Inflammatory macrophage (primary cell): ENCODE measurements around the gene REXO4.
"Not testable (repeated sequence)": the region's sequence is repeated elsewhere in the genome, so short reads cannot be mapped to it uniquely, and the experiment has no call there.

Source experiments
- DNase-seq, 2 donors: peaks; one replicate each; pipeline ENCODE4 v3.0.0-alpha.2; 2020 to 2022
- total RNA-seq, 18 experiments: gene quantifications; one replicate each; lab custom pipeline; 2026; ENCODE audit warnings: mixed read lengths in 6 of 18, inconsistent platforms in 2 of 18; lab: John Stamatoyannopoulos, UW

REXO4 gene, protein sequence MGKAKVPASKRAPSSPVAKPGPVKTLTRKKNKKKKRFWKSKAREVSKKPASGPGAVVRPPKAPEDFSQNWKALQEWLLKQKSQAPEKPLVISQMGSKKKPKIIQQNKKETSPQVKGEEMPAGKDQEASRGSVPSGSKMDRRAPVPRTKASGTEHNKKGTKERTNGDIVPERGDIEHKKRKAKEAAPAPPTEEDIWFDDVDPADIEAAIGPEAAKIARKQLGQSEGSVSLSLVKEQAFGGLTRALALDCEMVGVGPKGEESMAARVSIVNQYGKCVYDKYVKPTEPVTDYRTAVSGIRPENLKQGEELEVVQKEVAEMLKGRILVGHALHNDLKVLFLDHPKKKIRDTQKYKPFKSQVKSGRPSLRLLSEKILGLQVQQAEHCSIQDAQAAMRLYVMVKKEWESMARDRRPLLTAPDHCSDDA
- 5.7 to 33.5 (median 16.3) reads per million in 18 experiments for total RNA-seq

DNA sequence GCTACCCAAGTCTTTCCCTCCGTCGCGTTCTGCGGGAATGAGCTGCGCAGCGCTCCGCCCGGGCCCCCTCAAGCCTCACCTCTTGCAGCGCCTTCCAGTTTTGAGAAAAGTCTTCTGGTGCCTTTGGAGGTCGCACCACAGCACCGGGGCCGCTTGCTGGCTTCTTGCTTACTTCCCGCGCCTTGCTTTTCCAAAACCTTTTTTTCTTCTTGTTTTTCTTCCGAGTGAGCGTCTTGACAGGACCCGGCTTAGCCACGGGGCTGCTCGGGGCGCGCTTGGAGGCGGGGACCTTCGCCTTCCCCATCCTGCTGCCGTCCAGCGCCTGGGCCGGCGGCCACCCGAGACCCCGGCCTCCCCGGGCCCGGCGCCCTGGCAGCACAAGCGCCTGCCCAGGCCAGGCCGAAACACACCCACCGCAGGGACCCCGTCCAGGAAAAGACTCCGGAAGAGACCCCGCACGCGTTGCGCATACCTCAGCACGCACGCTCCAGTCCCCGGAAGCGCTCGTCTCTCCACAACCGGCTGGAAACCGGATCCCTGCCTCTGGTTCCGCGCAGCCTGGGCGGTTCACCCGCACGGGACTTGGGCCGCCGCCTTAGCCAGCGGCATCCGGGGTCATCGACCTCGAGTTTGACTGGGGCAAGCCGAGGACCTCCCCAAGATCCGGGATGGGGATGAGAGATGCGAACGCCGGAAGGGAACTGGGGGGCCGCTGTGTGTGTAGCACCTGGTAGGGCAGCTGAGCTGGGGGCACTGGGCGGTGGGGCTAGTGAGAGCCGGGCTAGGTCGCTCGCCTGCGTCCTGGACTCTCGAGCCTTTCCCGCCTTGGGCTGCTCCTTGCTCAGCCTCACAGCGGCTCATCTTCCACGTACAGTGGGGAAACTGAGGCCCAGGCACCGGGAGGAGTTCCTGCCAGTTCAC lies at the start of gene REXO4:
TSS of gene REXO4 (minus strand) at position 470 of the 921 bp plus-strand sequence. CDS start at position 304, 166 bp downstream.
- peak; percentile 84 to 87 for DNase-seq

DNA sequence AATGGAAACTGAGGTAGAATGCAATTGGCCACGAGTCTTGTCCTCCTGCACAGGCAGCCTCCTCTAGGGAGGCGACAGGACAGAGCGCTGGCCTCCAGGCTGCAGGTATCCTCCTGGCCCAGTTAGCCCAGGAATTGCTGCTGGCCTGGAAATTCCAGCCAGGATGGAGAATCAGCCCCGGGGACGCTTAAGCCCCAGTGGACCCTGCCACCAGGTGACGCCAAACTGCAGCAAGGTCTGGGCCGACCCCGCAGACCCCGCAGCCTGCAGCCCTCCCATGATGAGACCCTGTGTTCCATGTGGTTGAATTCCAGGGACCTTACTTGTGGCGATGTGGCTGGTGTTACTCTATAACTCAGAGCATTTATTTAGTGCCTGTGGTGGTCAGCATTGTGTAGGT lies 49.3 kb upstream of the REXO4 start:
- no peak for DNase-seq

DNA sequence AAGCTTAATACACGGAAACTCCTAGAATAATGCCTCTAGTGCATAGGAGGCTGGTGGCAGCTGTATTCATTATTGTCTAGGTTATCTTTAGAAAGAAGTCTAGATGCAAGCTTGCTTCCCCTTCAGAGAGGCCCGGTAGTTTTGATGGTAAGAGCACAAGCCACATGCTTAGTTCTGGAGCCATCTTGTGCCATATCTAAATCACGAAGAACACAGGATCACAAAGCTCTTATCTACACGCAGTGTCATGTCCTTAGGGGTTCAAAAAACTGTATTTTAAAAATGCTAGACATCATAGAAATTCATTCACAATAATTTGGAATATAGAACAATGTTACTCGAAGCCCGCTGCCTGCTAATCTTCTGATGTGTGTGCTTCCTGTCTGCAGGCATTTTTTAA lies 48.2 kb upstream of the REXO4 start:
- no peak for DNase-seq

DNA sequence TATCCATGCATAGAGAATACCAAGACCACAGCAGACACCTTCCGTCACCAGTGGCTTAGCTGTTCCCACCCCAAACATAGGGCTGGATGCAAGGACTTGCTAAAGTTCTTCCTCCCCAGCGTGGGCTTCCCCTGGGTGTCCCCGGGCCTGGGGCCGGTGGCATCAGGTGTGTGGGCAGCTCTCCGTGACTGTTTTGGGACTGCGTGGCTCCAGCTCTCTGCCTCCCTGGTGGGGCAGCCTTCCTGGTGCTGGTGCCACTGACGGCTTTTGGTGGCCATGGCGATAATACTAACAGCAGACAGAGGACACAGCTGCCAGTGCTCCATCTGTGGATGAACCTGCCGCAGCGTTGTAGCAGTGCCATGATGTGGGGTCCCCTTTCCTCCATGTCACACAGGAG lies 46.8 kb upstream of the REXO4 start:
- no peak for DNase-seq

DNA sequence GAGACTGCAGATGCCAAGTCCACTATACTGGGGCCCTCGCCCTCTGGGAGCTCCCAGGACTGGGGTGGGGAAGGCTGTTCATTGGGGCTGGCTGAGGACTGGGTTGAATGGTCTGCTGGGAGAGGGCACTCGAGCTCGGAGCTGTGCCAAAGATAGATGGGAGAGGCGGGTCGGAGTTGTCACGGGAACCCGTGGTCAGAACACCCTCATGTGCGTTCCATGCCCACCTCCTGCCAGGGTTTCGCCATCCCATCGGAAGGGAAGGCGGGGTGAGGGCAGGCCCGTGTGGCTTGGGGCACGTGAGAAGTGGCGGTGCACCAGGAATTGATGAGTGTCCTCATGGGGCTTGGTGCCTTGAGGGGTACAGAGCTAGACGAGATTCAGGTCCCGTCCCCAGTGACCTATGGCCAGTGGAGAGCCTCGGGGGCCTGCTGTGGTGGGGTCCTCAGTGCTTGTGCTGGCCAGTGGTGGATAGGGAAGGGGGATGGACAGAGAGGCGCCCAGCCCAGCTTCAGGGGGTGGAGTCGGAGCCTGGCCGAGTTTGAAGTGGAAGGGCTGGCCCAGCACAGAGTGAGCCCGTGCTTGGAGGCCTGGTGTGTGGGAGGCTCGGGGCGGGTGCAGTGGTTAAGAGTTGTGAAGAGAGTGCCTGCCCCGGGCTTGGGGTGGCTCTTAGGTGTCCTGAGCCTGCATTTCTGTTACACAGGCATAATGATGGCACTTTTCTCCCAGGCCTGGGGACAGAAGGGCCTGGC lies 46.2 kb upstream of the REXO4 start:
- no peak for DNase-seq

DNA sequence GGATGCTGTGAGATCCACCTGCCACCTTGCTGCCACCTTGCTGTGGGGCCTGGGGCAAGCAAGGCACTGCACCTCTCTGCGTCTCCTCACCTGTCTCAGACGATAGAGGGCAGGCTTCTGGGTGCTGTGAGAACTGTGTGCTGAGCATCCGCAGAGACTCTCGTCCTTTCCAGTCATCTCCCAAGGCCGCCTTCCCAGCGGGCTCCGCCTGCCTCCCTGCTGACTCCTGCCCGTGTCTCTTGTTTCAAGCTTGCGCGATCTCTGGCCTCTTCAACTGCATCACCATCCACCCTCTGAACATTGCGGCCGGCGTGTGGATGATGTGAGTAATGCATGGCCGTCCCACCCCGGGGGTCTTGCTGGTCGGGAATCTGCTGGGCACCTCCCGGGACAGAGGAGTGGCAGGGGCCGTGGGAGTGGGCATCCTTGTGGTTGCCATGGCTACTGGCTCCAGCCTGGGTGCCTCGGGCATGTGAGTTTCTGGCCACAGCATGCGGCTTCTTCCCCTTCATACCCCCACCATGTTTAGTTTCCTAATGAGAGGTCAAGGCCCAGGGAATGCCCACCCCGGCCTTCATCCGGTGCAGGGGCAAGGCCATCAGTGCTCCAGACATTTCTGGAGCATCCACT lies 45.5 kb upstream of the REXO4 start:
- DNase-seq: no peak

DNA sequence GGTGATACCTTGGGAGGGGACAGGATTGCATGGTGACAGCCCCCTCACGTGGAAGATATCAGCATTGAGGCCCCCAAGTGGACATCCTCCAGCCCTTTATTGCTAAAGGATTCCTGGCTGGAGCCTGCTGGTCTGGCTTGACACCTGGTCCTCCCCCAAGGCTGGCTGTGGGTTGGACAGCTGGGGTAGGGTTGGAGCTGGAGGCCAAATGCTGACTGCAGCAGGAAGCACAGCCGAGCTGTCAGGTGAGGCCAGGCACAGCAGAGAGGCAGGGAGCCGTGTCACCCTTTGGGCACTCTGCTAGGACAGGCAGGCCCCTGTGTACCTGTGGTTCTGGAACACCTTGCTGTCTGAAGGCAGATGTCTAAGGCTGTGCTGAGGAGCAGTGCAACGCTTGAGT lies 44.2 kb upstream of the REXO4 start:
- DNase-seq: no peak

DNA sequence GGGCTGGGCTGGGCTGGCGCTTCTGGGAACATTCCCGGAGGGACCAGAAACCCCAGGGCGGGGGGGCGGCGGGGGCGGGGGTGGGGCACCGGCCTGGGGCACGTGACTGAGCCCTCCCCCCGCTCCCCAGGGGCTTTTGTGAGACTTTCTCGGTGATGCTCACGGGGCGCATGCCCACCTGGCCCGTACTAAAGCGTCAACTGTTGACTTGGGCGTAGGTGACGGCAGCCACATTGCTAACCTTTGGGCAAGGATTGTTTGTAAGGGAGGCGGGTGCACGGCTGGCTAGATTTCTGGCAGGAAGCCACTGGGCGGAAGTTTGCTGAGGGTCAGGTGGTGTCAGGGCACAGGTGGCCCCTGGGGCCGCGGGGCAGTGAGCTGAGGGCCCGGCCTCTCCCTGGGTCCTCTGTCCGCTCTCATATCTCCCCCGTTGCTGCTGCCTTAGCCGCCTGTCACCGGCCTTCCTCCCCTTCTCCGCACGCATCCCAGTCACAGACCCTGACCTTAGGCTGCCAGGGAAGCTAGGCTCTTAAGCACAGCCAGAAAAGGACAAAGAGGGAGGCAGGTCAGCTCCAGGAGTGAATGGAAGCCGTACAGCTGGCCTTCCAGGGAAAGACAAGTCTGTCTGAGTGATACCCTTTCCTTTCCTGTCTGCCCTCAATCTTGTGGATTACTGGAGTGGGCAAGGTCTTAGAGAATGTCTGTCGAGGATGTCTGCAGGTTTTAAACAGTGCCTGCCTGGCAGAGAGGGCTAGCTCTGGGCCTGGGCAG lies 42.8 kb upstream of the REXO4 start:
- no peak for DNase-seq

DNA sequence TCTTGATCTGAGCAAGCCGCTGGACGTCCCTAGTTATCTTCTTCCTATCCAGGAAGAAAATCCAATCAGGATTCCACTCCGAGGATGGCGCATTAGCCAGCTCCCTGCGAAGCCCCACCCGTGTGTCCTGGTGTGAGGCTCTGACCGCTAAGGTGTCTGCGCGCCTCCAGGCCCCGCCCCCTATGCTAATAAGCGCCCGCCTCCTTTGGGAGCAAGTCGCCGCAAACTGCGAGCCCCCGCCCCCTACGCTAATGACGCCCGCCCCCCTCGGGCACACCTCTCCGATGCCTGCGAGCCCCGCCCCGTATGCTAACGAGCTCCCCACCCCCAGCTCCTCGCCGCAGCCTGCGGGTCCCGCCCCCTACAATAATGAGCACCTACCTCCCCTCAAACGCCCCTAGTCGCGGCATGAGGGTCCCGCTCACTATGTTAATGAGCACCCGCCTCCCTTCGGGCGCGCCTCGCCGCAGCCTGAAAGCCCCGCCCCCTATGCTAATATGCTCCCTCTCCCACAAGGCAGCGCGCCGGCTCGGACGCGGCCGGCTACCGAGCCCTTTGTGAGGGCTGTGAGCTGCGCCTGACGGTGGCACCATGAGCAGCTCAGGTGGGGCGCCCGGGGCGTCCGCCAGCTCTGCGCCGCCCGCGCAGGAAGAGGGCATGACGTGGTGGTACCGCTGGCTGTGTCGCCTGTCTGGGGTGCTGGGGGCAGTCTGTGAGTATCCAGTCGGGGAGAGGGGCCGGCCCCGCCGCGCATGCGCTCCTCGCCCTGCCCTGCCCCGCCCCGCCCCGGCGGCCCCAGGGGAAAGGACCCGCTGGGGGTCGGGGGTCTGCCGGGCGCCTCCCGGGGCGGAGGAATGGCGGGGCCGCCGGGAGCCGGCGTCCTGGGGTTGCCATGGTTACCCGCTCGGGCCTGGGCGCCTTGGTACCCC lies 41.9 kb upstream of the REXO4 start, which contains the start of gene CACFD1:
TSS of gene CACFD1 (plus strand) at position 503 of the 929 bp plus-strand sequence. CDS start at position 592, 89 bp downstream.
- DNase-seq: peak; percentile 84 to 92

DNA sequence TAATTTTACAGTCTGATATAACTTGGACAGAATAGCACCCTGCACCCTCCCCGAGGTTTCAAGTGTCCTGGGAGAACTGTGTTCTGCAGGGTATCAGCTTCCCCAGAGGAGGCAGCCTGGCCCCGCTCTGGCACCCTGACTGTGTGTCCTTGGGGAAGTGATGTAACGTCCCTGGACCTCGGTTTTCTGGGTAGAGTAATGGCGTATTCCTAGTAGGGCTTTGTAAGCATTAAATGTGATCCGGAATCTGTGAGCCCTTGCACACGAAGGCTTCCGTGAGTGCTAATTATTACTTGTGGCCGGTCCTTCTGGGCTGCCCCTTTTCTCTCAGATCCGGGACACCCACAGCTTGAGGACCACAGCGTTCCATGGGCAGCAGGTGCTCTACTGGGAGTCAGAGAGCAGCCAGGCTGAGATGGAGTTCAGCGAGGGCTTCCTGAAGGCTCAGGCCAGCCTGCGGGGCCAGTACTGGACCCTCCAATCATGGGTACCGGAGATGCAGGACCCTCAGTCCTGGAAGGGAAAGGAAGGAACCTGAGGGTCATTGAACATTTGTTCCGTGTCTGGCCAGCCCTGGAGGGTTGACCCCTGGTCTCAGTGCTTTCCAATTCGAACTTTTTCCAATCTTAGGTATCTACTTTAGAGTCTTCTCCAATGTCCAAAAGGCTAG lies 41.0 kb upstream of the REXO4 start:
- DNase-seq: peak; percentile 76 to 79

DNA sequence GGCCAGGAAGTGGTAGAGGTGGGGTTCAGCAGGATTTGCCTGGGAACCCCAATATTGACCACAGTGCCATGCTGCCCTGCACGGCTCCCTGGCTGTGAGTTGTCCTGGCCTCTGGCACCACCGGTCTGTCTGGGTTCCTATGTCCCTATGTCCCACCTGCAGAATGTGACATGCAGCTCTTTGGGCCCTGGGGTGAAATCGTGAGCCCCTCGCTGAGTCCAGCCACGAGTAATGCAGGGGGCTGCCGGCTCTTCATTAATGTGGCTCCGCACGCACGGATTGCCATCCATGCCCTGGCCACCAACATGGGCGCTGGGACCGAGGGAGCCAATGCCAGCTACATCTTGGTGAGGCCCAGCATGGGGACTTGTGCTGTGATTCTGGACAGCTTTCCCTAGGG lies 39.9 kb upstream of the REXO4 start:
- DNase-seq: no peak

DNA sequence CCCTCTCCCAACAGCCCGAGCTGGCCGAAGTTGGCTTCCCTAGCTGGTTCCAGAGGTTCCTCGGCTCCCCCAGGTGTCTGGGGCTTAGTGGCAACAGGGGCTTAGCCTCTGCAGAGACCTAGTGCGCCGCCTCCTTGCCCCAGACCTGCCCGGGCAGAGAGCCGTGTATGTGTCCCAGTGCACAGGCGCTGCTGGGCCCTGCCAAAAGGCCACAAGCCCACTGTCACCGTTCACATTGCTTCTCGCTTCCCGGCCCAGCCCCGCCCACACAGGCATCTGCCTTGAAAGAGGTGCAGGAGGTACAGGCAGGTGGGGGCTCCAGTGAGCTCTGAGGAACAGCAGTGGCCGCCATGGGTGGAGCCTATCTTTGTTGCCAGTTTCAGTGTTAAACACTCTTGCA lies 39.4 kb upstream of the REXO4 start:
- DNase-seq: no peak

DNA sequence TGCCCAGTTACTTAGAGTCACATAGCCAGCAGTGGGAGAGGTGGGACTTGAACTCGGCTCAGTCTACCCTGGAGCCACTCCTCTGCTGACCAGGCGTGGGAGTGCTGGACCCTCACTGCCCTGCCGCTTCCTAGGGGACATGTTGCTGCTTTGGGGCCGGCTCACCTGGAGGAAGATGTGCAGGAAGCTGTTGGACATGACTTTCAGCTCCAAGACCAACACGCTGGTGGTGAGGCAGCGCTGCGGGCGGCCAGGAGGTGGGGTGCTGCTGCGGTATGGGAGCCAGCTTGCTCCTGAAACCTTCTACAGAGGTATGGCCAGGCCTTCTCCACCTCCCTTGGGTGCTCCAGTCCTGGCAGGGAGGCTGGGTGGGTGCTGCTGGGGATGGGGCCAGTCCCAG lies 38.6 kb upstream of the REXO4 start:
- DNase-seq: no peak

DNA sequence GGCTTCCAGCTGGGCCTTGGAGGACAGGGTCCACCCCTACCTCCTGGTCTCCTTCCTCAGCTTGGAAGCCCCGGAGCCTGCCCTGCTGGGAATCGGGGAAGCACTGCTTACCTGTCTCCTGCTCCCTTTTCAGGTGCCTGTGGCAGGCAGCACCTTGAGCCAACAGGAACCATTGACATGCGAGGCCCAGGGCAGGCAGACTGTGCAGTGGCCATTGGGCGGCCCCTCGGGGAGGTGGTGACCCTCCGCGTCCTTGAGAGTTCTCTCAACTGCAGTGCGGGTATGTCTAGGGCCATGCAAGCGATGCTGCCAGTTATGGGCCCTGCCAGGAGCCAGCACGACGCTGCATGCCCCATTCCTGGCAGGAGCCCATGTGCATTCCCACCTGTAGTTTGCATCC lies 38.1 kb upstream of the REXO4 start:
- DNase-seq: no peak

DNA sequence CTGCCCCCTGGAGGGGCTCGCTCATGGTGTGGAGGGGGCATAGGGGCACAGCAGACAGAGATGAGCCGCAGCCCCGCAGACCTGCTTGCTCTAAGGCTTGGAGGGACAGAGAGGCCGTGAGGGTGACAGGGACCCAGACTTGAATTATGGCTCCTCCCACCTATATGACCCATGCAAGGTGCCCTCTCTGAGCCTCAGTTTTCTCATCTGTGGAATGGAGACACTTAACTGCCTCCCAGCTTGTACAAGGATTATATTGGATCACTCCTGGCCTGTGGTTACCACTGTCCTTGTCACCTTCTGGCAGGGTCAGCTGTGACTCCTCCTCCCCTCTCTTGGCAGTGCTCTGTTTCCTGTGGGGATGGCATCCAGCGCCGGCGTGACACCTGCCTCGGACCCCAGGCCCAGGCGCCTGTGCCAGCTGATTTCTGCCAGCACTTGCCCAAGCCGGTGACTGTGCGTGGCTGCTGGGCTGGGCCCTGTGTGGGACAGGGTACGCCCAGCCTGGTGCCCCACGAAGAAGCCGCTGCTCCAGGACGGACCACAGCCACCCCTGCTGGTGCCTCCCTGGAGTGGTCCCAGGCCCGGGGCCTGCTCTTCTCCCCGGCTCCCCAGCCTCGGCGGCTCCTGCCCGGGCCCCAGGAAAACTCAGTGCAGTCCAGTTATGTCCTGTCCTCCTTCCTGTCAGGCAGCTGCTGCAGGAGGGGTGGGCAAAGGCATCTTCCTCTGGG lies 37.3 kb upstream of the REXO4 start:
- DNase-seq: no peak

DNA sequence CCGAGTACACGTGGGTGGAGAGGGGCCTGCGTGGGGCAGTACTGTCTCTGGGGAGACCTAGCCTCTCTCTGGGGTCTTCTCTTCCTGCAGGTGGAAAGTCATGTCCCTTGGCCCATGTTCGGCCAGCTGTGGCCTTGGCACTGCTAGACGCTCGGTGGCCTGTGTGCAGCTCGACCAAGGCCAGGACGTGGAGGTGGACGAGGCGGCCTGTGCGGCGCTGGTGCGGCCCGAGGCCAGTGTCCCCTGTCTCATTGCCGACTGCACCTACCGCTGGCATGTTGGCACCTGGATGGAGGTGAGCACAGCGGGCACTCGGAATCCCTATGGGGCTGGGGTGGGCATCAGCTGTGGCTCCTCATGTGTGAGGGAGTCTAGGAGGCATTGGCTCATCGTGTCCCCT lies 36.5 kb upstream of the REXO4 start:
- no peak for DNase-seq

DNA sequence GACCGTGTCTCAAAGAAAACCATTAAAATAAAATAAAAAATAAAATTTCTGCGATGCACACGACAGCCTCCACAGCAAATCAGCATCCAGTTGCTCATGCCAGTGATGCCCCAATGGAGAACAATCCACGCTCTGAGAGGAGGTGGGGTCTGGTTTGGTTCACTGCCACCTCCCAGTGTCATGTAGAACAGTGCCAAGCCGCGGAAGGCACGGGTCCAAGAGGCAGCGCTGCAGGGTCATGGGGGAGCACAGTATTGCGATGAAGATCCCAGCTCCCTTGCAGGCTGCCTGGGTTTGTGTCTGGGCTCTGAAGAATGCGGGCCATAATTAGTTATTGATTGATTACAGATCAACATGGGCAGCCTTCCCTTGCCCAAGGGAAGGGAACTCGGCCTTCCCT lies 35.8 kb upstream of the REXO4 start:
- no peak for DNase-seq

DNA sequence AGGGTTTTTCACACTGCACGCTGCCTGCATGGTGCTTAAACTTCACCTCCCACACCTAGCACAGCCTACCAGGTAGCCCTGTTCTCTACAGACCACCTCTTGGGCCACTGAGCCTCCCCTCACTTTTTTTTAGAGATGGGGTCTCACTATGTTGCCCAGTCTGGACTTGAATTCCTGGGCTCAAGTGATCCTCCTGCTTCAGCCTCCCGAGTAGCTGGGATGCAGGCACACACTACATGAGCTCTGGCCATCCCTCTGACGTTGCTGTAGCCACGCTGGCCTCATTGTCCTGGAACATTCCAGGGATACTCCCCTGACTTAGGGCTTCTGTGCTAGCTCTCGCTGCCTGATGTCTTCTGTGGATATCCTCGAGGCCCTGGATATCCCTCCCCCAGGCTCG lies 34.8 kb upstream of the REXO4 start:
- DNase-seq: no peak

DNA sequence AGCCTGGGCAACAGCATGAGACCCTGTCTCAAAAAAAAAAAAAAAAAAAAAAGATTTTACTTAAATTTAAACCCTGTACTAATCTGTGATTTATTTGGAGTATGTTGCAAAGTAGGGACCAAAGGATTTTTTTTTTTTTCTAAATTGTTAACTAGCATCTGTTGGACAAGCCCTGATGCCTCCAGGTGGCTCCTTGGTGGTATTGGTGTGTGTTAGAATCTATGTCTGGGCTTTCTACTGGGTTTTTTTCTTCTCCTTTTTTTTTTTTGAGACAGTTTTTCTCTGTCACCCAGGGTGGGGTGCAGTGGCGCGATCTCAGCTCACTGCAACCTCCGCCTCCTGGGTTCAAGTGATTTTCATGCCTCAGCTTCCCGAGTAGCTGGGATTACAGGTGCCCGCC lies 34.1 kb upstream of the REXO4 start:
- DNase-seq: not testable (repeated sequence)
